NAMALWA (cell line): ENCODE results near the gene MAMDC2.

ENCODE experiments used
- DNase-seq: peaks from one replicate; pipeline ENCODE4 v3.0.0-alpha.2; 2015; ENCODE audit warnings: low spot score

MAMDC2 gene

GRCh38 chr9:70065572-70065971 lies 21.9 kb downstream of the MAMDC2 start:
- DNase-seq: no peak

GRCh38 chr9:70066418-70066817 lies 22.8 kb downstream of the MAMDC2 start:
- no peak for DNase-seq

- DNase-seq: no peak
Observed at GRCh38 chr9:70066874-70067273, 23.2 kb downstream of the MAMDC2 start.

- no peak for DNase-seq
Observed at GRCh38 chr9:70069704-70070103, 26.1 kb downstream of the MAMDC2 start.

- no peak for DNase-seq
Observed at GRCh38 chr9:70073193-70073592, 29.5 kb downstream of the MAMDC2 start.

GRCh38 chr9:70073756-70074155 lies 30.1 kb downstream of the MAMDC2 start:
- no peak for DNase-seq

GRCh38 chr9:70076678-70077077 lies 33.0 kb downstream of the MAMDC2 start:
- no peak for DNase-seq

- DNase-seq: no peak
Observed at GRCh38 chr9:70079417-70080037, 35.9 kb downstream of the MAMDC2 start.

GRCh38 chr9:70080481-70081119 lies 37.0 kb downstream of the MAMDC2 start:
- no peak for DNase-seq

- no peak for DNase-seq
Observed at GRCh38 chr9:70081120-70081495, 37.5 kb downstream of the MAMDC2 start.

GRCh38 chr9:70083429-70083828 lies 39.8 kb downstream of the MAMDC2 start:
- no peak for DNase-seq

GRCh38 chr9:70085241-70085640 lies 41.6 kb downstream of the MAMDC2 start:
- no peak for DNase-seq

GRCh38 chr9:70091103-70091502 lies 47.5 kb downstream of the MAMDC2 start:
- no peak for DNase-seq

- DNase-seq: no peak
Observed at GRCh38 chr9:70091572-70091971, 47.9 kb downstream of the MAMDC2 start.

- no peak for DNase-seq
Observed at GRCh38 chr9:70092190-70092589, 48.5 kb downstream of the MAMDC2 start.

- no peak for DNase-seq
Observed at GRCh38 chr9:70093095-70093494, 49.4 kb downstream of the MAMDC2 start.

GRCh38 chr9:70093944-70094343 lies 50.3 kb downstream of the MAMDC2 start:
- DNase-seq: peak; percentile 4

GRCh38 chr9:70094747-70095146 lies 51.1 kb downstream of the MAMDC2 start:
- DNase-seq: no peak

GRCh38 chr9:70097187-70097586 lies 53.5 kb downstream of the MAMDC2 start:
- no peak for DNase-seq

GRCh38 chr9:70100362-70100761 lies 56.7 kb downstream of the MAMDC2 start:
- DNase-seq: no peak

GRCh38 chr9:70101265-70101664 lies 57.6 kb downstream of the MAMDC2 start:
- no peak for DNase-seq

GRCh38 chr9:70105147-70105546 lies 61.5 kb downstream of the MAMDC2 start:
- DNase-seq: no peak

GRCh38 chr9:70106571-70106970 lies 62.9 kb downstream of the MAMDC2 start:
- DNase-seq: no peak

GRCh38 chr9:70107558-70107957 lies 63.9 kb downstream of the MAMDC2 start:
- no peak for DNase-seq
